NCI-H187 (cell line): ENCODE data around the gene PHF1.
A peak's percentile ranks its signal among the peaks of the same experiment; 100 is the strongest.

Experiments
- DNase-seq, 2 experiments: peaks; one replicate each; lab custom pipeline; 2025; lab: John Stamatoyannopoulos, UW

The PHF1 gene

DNA sequence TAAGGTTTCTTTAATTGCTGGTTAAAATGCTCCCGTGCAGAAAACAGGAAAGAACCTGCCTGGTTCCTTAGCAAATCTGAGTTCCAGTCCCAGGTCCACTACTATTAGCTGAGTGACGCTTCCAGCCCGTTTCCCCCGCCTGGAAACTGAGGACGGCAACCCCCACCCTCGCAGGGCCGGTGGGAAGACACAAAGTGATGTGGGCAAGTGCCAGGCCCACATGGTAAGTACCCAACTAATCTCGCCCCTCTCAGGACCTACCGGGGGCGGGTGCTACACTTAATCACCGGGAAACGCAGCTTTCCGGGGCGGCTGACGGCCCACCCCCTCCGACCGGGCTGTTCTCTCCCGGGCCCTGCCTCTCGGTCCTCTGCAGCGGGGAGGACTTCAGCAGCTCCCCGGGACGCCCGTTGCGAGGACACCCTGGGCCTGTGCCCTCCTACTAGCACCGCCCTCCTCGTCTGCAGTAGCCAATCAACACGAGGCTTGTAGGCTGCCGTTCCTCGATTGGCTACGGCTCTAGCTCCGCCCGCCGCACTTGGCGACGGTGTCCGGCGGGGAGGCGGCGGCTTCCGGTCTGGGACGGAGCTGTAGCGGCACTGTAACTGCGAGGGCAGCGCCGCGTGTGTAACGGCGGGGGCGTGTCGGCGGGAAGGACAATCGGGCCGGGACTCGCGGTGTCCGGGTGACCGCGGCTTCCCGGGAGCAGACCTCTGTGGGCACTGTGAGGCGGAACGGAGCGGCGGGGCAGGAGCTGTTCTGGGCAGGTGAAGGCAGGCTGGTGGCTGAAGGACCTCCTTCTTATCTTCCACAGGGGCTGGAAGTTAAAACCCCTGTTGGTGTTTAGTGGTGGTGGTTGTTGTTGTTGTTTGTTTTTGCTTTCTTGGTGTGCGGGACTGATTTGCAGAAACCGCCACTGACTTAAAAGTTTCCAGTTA lies 43.5 kb downstream of the PHF1 start, which contains the start of gene ZBTB9:
TSS of gene ZBTB9 (plus strand) at position 568 of the 938 bp plus-strand sequence. CDS start 525 bp downstream, outside the sequence.
- DNase-seq = peak; percentile 77 to 86

DNA sequence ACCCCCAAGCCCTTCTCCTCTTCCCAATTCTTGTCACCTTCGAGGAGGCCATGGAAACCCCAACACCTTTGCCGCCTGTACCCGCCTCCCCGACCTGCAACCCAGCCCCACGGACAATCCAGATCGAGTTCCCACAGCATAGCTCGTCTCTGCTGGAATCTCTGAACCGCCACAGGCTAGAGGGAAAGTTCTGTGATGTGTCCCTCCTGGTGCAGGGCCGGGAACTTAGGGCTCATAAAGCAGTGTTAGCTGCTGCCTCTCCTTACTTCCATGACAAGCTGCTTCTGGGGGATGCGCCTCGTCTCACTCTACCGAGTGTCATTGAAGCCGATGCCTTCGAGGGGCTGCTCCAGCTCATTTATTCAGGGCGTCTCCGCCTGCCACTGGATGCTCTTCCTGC lies 44.2 kb downstream of the PHF1 start:
- no peak for DNase-seq

DNA sequence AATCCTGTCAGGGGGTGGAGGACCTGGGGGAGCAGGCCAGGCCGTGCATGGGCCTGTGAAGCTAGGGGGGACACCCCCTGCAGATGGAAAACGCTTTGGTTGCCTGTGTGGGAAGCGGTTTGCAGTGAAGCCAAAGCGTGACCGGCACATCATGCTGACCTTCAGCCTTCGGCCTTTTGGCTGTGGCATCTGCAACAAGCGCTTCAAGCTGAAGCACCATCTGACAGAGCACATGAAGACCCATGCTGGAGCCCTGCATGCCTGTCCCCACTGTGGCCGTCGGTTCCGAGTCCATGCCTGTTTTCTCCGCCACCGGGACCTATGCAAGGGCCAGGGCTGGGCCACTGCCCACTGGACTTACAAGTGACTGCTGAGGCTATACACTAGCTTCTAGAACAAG lies 45.3 kb downstream of the PHF1 start:
- DNase-seq = no peak

DNA sequence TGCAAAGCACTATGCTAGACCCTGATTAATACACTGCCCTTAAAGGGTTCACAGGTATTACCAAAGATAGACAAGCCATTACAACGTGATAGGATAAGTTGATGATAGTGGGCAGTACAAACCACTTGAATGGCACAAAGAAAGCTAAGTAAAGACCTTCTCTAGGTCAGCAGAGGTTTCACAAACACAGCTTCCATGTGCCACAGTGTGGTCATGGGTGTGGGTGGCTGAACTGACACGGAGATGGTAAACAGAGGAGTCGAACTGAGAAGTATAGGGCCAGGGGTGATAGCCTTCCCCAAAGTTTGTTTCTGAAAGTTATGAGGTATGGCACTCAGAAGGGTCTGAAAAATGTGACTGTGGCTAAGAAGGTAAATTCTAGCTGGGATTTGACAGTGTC lies 47.9 kb downstream of the PHF1 start:
- DNase-seq = no peak

DNA sequence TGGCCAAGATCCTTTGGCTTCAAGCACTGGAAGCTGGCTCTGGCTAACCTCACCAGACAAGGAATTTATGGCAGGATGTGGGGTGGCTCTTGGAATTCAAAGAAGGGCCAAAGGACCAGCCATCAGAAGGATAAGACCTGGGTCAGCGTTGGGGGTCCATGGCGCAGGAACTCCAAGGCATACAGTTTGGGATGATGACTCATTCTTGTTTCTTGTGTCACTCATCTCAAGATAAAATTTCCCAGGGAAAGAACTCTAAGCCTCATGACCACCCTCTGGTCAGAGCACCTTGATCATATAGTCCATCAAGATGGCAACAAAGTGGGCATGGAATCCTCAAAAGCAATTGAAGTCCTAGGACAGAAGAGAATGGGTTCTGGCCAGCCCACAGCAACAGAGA lies 48.4 kb downstream of the PHF1 start:
- DNase-seq = no peak
